DMS153 treated with DMSO at 0.1 percent for 48 hours (cell line): ENCODE results near the gene HACE1.
"Not testable (repeated sequence)": the region's sequence is repeated elsewhere in the genome, so short reads cannot be mapped to it uniquely, and the experiment has no call there.

Source experiments
- DNase-seq: peaks from one replicate; lab custom pipeline; 2025; ENCODE audit not compliant: unreplicated experiment; lab: John Stamatoyannopoulos, UW

The HACE1 gene

DNA sequence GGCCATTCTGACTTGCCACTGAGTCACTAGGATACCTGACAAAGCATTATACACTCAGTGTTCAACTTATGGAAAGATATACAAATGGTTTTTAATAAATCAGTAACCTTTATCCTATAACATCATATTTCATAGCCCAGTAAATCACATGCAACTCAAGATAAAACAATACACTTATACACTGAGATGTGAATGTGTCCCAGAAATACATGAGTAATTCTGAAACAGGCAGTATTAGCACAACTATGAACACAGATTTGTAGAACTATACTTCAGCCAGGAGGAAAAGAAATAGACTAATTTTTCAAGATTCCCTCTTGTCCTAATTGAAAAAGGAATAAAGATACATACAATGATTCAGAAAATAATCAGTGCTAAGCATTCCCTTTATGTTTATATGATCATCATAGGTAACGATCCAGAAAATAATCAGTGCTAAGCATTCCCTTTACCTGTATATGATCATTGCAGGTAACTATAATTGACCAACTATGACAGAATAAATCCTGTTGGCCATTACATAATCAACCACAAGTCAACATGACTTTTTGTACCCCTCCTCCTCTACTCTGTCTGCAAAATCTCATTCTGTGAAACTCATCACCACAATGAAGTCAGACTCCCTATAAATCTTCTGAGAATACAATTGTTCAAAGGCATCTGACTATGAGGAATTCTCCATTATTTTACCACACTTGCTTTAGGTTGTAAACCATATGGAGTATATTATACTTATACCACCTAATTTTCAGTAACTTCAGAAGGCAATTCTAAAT is 30.3 kb downstream of the HACE1 start:
- DNase-seq: no peak

- DNase-seq: no peak
Observed at GRCh38 chr6:104828478-104828877, 31.2 kb downstream of the HACE1 start.

GRCh38 chr6:104820820-104821219 is 38.9 kb downstream of the HACE1 start:
- not testable (repeated sequence) for DNase-seq

GRCh38 chr6:104816125-104816524 is 43.6 kb downstream of the HACE1 start:
- DNase-seq: no peak

GRCh38 chr6:104814743-104815142 is 45.0 kb downstream of the HACE1 start:
- no peak for DNase-seq

- no peak for DNase-seq
Observed at GRCh38 chr6:104813552-104813951, 46.2 kb downstream of the HACE1 start.

GRCh38 chr6:104809116-104809515 is 50.6 kb downstream of the HACE1 start:
- DNase-seq: no peak

DNA sequence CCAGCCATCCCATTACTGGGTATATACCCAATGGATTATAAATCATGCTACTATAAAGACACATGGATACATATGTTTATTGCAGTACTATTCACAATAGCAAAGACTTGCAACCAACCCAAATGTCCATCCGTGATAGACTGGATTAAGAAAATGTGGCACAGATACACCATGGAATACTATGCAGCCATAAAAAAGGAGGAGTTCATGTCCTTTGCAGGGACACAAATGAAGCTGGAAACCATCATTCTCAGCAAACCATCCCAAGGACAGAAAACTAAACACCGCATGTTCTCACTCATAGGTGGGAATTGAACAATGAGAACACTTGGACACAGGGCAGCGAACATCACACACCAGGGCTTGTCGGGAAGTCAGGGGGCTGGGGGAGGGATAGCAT is 54.4 kb downstream of the HACE1 start:
- DNase-seq: not testable (repeated sequence)

- no peak for DNase-seq
Observed at GRCh38 chr6:104799134-104799657, 60.5 kb downstream of the HACE1 start.

DNA sequence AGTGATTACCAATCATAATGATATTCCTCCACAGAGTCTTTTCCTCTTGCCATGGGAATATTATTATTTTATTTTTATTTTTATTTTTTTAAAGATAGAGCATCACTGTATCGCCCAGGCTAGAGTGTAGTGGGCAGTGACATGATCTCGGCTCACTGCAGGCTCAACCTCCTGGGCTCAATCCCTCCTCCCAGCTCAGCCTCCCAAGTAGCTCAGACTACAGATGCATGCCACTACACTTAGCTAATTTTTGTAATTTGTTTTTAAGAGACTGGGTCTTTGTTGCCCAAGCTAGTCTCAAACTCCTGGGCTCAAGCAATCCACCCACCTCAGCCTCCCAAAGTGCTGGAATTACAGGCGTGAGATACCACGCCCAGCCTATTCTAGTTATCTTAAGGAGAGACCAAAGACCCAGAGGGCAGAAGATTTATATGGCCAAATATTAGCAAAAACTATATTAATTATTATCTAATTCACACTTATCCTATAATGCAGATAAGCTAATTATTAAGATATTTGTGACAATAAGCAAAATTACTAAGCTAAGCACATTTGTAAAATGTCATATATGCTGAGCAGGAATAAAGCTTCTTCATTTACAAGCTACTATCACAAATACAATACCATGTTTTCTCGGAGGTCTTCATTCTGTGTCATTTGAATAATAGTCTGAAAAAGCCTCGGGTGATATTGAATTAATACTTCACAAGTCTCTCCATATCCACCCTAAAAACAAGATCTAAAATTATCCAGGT is 63.5 kb downstream of the HACE1 start:
- DNase-seq: no peak

GRCh38 chr6:104795363-104795762 is 64.4 kb downstream of the HACE1 start:
- peak; percentile 15 for DNase-seq

GRCh38 chr6:104789770-104790190 is 69.9 kb downstream of the HACE1 start:
- no peak for DNase-seq

- DNase-seq: no peak
Observed at GRCh38 chr6:104788400-104788799, 71.3 kb downstream of the HACE1 start.

DNA sequence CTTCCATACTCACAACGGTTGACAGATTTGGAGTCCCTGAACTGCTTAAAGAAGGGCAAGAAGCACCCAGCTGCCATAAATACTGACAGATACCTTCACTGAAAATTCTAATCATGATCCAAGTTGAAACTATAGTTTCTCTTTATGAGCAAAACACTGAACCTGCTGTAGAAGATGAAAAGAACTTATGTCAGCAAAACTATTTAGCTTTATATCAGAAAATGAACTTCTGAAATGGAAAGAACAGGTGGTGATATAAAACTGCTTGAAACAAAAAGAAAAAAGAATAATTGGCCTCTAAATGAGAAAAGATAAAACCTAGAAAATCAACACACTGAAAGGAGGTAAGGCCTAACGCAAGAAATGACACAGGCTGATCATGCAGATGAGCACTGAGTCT is 72.4 kb downstream of the HACE1 start:
- DNase-seq: no peak

- no peak for DNase-seq
Observed at GRCh38 chr6:104784884-104785283, 74.8 kb downstream of the HACE1 start.

- peak; percentile 39 for DNase-seq
Observed at GRCh38 chr6:104771258-104771832, 88.4 kb downstream of the HACE1 start.

- DNase-seq: no peak
Observed at GRCh38 chr6:104768906-104769305, 90.8 kb downstream of the HACE1 start.

DNA sequence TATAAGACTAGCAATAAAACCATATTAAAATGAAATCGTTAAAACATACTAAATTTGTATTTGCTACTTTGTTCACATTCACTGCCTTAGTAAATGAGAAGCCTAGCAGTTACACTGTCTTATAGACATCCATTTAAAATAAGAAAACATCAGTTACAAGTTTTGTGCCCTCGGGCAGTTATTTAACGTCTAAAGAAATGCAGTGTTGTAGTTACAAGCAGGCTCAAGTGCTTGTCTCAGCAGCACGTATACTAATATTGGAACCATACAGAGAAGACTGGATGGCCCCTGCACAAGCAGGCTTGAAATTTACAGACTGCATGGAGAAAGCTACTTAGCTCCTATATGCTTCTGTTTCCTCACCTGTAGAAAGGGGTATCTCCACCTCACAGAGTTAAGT is 93.1 kb downstream of the HACE1 start:
- no peak for DNase-seq

DNA sequence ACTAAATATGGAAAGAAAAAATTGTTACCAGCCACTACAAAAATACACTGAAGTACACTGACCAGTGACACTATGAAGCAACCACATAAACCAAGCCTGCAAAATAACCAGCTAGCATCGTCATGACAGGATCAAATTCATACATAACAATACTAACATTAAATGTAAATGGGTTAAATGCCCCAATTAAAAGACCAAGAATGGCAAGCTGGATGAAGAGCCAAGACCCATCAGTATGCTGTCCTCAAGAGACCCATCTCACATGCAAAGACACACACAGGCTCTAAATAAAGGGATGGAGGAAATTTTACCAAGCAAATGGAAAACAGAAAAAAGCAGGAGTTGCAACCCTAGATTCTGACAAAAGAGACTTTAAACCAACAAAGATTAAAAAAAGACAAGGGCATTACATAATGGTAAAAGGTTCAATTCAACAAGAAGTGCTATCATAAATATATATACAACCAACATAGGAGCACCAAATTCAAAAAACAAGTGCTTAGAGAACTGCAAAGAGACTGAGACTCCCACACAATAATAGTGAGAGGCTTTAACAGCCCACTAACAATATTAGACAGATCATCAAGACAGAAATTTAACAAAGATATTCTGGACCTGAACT is 104.8 kb downstream of the HACE1 start:
- DNase-seq: no peak

GRCh38 chr6:104753251-104753650 is 106.5 kb downstream of the HACE1 start:
- DNase-seq: no peak

DNA sequence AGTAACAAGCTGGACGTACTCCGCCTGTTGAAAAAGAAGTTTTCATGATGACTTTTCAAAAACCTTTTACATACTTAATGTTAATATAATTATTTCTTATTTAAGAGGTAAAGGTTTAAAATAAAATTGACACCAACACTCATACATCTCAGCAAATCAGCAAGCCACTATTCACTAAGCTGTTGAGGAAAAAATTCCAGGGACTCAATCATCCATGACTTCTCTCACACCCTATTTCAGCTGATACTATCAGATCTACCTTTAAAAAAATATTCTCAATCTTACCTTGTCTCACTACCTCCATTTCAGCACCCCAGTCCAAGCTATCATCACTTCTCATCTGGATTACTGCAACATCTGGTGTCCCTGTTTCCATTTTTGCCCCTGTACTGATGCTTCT is 109.3 kb downstream of the HACE1 start:
- DNase-seq: no peak
